GM10266 (cell line): ENCODE data around the gene KLHL20.
A peak's percentile ranks its signal among the peaks of the same experiment; 100 is the strongest.
"Not testable (repeated sequence)": the region's sequence is repeated elsewhere in the genome, so short reads cannot be mapped to it uniquely, and the experiment has no call there.

ENCODE experiments used
- DNase-seq: peaks from one replicate; pipeline ENCODE4 v3.0.0; 2012; ENCODE audit errors: extremely low spot score
- TF ChIP-seq, protein P1 (sequence below): IDR thresholded peaks from 2 replicates; pipeline ENCODE4 v1.5.1; 2012; ENCODE audit warnings: mild to moderate bottlenecking, low read depth; ENCODE audit not compliant: control insufficient read depth, insufficient read depth; ENCODE audit errors: missing control alignments

KLHL20 gene

GRCh38 chr1:173784997-173785396, 70.2 kb downstream of the KLHL20 start:
- DNase-seq, result no peak
- TF ChIP-seq, protein P1, sequence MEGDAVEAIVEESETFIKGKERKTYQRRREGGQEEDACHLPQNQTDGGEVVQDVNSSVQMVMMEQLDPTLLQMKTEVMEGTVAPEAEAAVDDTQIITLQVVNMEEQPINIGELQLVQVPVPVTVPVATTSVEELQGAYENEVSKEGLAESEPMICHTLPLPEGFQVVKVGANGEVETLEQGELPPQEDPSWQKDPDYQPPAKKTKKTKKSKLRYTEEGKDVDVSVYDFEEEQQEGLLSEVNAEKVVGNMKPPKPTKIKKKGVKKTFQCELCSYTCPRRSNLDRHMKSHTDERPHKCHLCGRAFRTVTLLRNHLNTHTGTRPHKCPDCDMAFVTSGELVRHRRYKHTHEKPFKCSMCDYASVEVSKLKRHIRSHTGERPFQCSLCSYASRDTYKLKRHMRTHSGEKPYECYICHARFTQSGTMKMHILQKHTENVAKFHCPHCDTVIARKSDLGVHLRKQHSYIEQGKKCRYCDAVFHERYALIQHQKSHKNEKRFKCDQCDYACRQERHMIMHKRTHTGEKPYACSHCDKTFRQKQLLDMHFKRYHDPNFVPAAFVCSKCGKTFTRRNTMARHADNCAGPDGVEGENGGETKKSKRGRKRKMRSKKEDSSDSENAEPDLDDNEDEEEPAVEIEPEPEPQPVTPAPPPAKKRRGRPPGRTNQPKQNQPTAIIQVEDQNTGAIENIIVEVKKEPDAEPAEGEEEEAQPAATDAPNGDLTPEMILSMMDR, result no peak

- TF ChIP-seq, protein P1, result no peak
- DNase-seq, result no peak
Observed at GRCh38 chr1:173789841-173790240, 75.1 kb downstream of the KLHL20 start.

DNA sequence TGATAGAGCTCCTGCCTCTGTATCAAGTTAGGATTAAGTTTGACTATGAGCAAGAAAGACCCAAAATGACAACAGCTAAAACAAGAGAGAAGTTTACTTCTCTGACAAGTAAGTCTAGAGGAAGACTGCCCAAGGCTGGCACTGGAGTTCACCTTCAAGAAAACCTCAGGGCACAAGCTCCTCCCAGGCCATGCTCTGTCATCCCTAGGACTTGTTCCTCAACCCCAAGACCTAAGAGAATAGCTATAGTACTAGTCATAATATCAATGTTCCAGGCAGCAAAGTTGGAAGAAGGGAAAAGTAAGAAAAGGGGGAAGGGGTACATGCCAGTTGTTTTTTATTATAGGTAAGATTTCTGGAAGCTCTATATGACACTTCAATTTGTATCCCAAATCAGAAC, 83.3 kb downstream of the KLHL20 start:
- DNase-seq, result no peak
- TF ChIP-seq, protein P1, result no peak

- DNase-seq, result not testable (repeated sequence)
Observed at GRCh38 chr1:173799995-173800394, 85.2 kb downstream of the KLHL20 start.

DNA sequence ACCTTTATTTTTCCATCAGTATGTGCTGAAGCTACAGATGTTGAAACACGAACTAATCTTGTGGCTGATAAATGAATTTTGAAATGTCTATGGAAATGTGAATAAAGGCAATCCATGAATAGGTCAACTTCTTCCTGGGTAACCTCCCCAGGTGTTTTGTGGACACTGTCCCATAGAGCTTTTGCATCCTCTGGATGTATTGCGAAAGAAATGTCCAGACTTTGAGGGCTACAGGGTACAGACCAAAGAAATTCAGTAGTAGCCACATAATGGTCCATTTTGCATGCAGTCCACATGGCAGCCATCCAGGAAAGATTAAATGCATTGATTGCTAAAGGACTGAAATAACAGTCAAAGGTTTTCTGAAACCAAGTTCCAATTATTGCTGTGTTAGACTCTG, 88.2 kb downstream of the KLHL20 start:
- TF ChIP-seq, protein P1, result no peak
- no peak for DNase-seq

- not testable (repeated sequence) for DNase-seq
Observed at GRCh38 chr1:173813654-173814053, 98.9 kb downstream of the KLHL20 start.

- TF ChIP-seq, protein P1, result no peak
- no peak for DNase-seq
Observed at GRCh38 chr1:173818459-173818858, 103.7 kb downstream of the KLHL20 start.

DNA sequence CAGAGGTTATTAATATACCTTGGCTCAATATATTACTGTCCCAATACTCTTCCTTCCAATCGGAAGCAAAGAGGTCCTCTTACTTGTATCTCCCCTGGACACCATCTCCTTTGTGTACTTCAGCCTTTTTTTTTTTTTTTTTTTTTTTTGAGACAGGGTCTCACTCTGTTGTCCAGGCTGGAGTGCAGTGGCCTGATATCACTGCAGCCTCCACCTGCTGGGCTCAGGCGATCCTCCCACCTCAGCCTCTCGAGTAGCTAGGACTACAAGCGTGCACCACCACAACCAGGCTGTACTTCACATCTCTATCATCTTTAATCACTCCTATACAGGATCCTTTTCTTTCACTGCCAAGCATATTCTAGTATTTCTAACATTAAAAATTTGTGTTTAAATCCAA, 106.9 kb downstream of the KLHL20 start:
- TF ChIP-seq, protein P1, result no peak
- DNase-seq, result no peak

- DNase-seq, result peak; percentile 6
- TF ChIP-seq, protein P1, result no peak
Observed at GRCh38 chr1:173823781-173824314, 109.1 kb downstream of the KLHL20 start.
